GM21528 (cell line): ENCODE measurements around the gene SSR3.
A peak's percentile ranks its signal among the peaks of the same experiment; 100 is the strongest.
"Not testable (repeated sequence)": the region's sequence is repeated elsewhere in the genome, so short reads cannot be mapped to it uniquely, and the experiment has no call there.

Experiments used
- ATAC-seq: cut with Tn5 transposase; IDR thresholded peaks from one replicate; pipeline ENCODE4 v1.9.1; 2021; ENCODE audit warnings: mild to moderate bottlenecking, moderate library complexity; ENCODE audit not compliant: unreplicated experiment, low FRiP score

Gene SSR3

GRCh38 chr3:156554842-156555687 is at the start of gene SSR3:
Gene SSR3 (minus strand): TSS chr3:156555117. CDS start chr3:156555089, 28 bp downstream.
- peak; percentile 99 for ATAC-seq

DNA sequence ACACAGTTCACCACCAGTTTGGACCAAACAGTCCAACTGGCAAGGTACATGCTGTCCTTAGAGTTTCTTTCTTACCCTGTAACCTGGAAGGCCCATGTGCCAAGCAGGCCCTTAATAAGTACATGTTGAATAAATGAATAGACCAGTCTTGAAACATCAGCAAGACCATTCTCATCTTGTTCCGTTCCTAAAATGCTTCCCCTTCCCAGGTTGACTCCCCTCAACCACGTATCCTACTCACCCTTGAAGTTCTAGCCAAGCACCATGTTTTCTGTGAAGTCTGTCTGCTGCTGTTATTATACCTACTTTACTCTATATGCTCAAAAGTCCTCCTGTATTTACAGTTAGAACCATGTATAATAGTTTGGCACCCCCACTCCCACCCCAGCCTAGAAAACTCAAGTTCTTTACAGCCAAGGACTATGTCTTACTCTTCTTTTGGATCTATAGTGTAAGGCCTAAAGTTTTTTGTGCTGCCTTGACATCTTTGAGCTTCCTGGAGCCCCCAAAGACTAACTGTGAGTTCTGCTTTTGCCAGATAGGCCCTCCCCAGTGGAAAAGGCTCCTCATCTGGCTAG is 49.2 kb upstream of the SSR3 start:
- no peak for ATAC-seq

- no peak for ATAC-seq
Measured at GRCh38 chr3:156603379-156604017, 48.6 kb upstream of the SSR3 start.

- no peak for ATAC-seq
Measured at GRCh38 chr3:156602424-156602823, 47.5 kb upstream of the SSR3 start.

GRCh38 chr3:156601497-156601896 is 46.6 kb upstream of the SSR3 start:
- ATAC-seq, result no peak

DNA sequence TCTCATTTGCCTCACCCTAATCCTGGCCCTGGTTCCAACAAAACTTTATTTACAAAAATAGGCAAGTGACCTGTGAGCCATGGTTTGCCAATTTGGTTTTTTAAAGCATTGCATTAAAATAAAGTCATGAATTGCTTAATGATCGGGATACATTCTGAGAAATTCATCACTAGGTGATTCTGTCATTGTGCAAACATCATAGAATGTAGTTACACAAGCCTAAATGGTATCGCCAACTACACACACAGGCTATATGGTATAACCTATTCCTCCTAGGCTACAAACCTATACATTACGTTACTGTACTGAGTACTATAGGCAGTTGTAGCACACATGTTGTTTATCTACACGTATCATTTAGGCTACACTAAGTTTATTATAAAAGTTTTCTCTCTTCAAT is 45.9 kb upstream of the SSR3 start:
- ATAC-seq, result no peak

- no peak for ATAC-seq
Measured at GRCh38 chr3:156599089-156599874, 44.4 kb upstream of the SSR3 start.

DNA sequence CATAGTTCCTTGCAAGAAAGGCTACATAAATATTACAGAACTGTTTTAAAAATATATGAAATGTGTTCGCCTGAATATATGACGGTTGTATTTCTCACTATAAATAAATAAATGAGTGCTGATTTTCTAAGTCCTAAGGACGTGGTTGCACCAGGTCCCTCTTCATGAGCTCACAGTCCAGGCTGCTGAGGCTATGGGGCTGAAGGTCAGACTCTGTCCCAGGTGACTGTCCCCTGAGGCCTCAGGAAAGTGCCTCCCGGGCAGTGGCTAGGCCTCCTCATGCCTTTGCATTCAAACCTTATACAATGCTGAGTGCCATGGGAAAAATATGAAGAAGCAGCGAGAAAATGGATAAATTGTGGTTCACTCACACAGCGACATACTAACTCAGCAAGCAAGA is 43.5 kb upstream of the SSR3 start:
- no peak for ATAC-seq

- ATAC-seq, result no peak
Measured at GRCh38 chr3:156594219-156594683, 39.3 kb upstream of the SSR3 start.

DNA sequence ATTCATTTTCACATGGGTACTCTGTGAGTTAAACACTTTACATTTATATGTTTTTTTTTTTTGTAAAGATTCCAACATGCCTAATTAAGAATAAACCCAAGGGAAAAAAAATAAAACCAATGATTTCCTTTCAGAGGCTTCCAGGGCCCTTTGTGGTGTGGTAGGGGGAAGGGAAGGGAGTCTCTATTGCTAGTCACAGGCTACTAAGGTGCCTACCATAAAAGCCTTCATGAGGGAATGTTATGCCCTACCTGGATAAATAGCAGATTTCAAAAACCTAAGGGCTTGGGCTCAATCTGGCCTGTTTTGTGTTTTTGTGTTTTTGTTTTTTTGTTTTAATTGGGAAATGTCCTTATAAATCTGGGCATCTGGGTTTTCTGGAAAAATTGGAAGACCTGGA is 38.9 kb upstream of the SSR3 start:
- no peak for ATAC-seq

DNA sequence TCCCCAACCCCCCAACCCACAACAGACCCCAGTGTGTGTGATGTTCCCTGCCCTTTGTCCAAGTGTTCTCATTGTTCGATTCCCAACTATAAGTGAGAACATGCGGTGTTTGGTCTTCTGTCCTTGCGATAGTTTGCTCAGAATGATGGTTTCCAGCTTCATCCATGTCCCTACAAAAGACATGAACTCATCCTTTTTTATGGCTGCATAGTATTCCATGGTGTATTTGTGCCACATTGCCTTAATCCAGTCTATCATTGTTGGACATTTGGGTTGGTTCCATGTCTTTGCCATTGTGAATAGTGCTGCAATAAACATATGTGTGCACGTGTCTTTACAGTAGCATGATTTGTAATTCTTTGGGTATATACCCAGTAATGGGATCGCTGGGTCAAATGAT is 34.9 kb upstream of the SSR3 start:
- ATAC-seq, result not testable (repeated sequence)

DNA sequence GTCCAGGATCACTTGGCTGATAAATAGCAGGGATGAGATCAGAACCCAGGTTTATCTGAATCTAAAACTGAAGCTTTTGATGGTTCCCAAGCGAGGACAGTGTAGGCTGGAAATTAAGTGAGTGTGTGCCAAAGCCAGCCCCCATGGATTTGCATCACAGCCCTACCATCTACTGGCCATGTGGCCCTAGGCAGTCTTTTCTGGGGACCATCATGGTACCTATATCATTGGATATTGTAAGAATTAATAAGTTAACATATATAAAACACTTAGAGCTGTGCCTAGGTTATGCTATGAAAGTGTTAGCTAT is 32.8 kb upstream of the SSR3 start:
- no peak for ATAC-seq

DNA sequence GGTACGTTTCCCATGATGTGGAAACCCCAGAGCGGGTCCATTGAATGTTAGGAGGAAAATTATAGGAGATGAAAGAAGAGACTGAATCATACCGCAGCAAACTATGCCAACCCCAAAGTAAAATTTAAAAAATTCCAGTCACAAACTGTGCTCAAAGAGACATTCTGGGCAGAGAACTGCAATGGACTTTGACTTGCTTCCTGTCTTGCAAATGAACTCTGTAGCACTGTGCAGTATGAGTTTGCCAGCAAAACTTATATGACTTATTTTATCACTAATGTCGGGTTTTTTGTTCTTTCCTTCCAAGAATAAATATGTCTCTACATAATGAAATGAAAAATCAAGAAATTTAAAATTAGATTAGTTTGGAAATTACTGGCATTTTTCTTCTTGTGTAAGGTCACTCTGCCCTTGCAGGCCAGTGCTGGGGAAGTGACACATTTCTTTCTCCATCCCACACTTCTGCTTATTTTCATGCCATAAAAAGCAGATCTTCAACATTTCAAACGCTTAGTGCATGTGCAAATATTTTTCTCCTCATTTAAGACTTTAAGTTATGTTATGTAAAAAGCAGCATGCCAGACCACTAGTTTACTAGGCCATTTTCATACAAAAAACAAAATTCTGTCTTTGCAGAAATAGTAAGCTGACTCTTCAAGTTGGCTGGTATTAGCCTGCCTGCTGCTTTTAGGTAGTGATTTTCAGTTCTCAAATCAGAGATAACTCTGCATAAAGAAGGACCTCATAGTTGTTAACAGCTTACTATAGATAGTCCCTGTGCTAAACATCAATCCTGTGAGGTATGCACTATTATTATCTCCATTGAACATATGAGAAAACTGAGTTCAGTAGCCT is 32.2 kb upstream of the SSR3 start:
- no peak for ATAC-seq

DNA sequence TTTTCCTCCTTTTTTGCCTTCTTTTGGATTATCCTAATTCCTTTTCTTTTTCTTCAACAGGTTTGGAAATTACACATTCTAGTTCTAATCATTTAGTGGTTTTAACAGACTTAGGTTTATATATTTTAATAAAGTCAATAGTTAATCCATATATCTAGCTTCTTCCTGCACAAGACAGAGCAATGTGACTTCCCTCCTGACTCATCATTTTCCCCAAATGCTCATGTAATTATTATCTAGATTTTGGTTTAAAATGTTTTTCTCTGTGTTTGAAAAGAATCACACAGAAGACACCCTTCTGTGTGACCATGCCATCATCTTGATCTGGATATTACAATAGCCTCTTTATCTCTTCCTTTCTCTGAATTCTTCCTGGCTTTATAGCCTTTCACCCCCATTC is 28.6 kb upstream of the SSR3 start:
- no peak for ATAC-seq

- no peak for ATAC-seq
Measured at GRCh38 chr3:156582532-156583183, 27.7 kb upstream of the SSR3 start.

DNA sequence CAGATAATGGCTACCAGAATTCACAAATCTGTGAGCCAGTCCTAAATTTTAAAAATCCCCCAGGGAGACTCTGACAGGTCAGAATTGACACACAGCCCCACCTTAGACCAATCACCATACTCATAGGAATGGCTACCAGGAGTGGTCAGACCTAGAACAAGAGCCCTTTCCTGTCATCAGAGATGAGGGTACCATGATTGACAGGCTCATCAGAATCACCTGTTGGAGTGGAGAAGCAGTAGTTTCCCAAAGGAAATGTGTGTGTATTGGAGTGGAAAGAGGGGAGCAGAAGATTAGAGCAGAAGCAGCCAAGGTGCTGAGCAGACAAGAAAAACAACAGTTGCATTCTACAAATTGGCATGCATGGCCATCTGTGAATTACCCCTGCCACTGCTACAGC is 27.0 kb upstream of the SSR3 start:
- no peak for ATAC-seq

DNA sequence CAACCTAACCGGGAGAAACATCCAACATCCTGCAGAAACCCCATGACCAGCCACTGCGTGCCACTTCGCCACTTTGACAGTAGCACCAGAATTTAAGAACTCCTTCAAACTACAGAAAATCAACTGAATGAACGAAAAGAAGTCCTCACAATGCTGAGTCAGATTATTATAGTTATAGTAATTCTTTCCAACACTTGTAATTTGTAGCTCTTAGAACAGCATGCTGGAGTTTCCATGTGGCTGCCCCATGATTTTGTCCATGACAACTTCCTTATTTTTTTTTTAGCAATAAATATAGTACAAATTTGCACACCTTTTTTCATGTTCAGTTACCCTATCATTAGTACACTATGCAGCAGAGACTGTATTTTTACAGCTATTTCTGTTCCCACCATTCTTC is 26.1 kb upstream of the SSR3 start:
- ATAC-seq, result no peak

DNA sequence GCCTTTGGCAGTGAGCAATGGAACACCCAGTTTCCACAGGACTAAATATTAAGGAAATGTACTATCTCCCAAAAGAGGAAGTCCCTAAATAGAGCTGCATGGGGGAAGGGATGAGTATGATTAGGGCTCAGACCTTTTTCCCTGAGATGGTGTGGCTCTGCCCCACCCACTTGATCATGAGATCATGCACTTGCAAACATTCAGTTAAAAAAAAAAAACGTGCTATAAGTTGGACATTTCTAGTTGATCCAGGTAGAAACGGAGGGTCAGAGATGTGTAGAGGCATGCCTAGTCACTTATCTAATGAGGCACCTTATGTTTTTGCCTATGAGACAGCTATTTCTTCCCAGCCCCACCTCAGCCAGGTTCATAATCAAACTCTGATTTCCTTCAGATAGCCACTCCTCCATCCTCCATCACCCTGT is 24.5 kb upstream of the SSR3 start:
- ATAC-seq, result no peak

DNA sequence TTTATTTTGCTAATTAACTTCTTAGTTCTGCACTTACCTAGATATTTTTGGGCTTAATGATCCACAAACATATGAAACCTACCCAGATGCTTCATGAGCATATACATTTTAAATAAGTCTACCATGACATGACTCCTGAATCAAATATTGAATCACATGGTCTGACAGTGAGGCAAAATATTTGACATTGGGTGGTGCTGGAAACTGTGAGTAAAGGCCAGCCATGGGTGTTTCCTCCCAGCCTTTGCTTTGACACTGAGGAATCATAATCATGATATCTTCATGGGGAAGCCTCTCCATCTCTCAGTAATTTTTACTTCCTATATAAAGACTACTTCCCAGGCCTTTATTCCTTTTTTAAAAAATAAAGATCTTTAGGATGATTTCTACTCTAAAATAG is 22.8 kb upstream of the SSR3 start:
- ATAC-seq, result no peak
